H1 (cell line): ENCODE data around the gene GRM4. TPM values are rescaled to one million over a fixed set of nuclear protein-coding genes. Genes with fewer than 3 reads are reported as not detected.

Source experiments
- CHD7 ChIP-seq: fragments of 300-600 bp; sonication (generic); IDR thresholded peaks from 2 replicates; pipeline ENCODE4 v1.7.1; 2012; ENCODE audit warnings: low read length, moderate library complexity, mild to moderate bottlenecking, inconsistent platforms; ENCODE audit not compliant: insufficient replicate concordance
- HDAC6 ChIP-seq: IDR thresholded peaks from one replicate; pipeline ENCODE4 v1.7.1; 2012; ENCODE audit warnings: low read depth, mild to moderate bottlenecking, inconsistent platforms, low read length, moderate library complexity
- KDM1A ChIP-seq: fragments of 200-600, 300-600 bp; sonication (generic); IDR thresholded peaks from 2 replicates; pipeline ENCODE4 v1.7.1; 2016; ENCODE audit warnings: mild to moderate bottlenecking, low read length, borderline replicate concordance
- NRF1 ChIP-seq: IDR thresholded peaks from 2 replicates; pipeline ENCODE4 v1.6.1; 2011; ENCODE audit warnings: mild to moderate bottlenecking, low read depth, low read length, improper control_type of control experiment
- RNF2 ChIP-seq: fragments of 200-900, 300-1000 bp; sonication (generic); IDR thresholded peaks from 2 replicates; pipeline ENCODE4 v1.7.1; 2016; ENCODE audit warnings: borderline replicate concordance, low read depth, mild to moderate bottlenecking, antibody characterized with exemption, low read length; ENCODE audit not compliant: poor library complexity, severe bottlenecking; ENCODE audit errors: missing control alignments
- SIRT6 ChIP-seq: IDR thresholded peaks from one replicate; pipeline ENCODE4 v1.7.1; 2012; ENCODE audit warnings: low read length, inconsistent platforms
- SP1 ChIP-seq: IDR thresholded peaks from 2 replicates; pipeline ENCODE4 v1.6.1; 2011; ENCODE audit warnings: low read depth, low read length
- TBP ChIP-seq: IDR thresholded peaks from 2 replicates; pipeline ENCODE4 v1.6.1; 2011; ENCODE audit warnings: low read depth, low read length, improper control_type of control experiment
- polyA plus RNA-seq, 7 experiments: library from polyadenylated mRNA; depleted of rRNA in 3 of 7; stranded (reverse) in 5 of 7; unstranded in 2 of 7; fragments of >200 nt in 5 of 7; fragments of 200-250 nt in 2 of 7; gene quantifications; 1 replicate in 5 of 7; 2 replicates in 1 of 7; 4 replicates in 1 of 7; pipeline versions ENCODE4 v1.2.1 to v1.2.3, GENCODE V29; 2011 to 2013; ENCODE audit warnings: missing spikeins in 2 of 7, mixed read lengths in 2 of 7
- total RNA-seq: library from RNA; stranded (reverse); fragmentation: NEBNext Ultra II Directional; extraction: Animal tissue kit (Norgen Biotek cat#: 25700); gene quantifications from 2 replicates; pipeline ENCODE4 v1.2.1, GENCODE V29; 2021
- TF ChIP-seq, protein P1 (sequence below): IDR thresholded peaks from 2 replicates; pipeline ENCODE4 v1.6.1; 2011; ENCODE audit warnings: low read depth, mild to moderate bottlenecking, low read length; ENCODE audit not compliant: insufficient read depth
- TF ChIP-seq, protein P2 (sequence below): IDR thresholded peaks from 2 replicates; pipeline ENCODE4 v1.6.1; 2011; ENCODE audit warnings: low read length, improper control_type of control experiment

GRM4 gene
- total and polyA plus RNA-seq, 2 of the 8 experiments (the other 6 are each of a cell fraction or from before 2014, with no cell fraction given): 19.6 to 21.5 TPM

DNA sequence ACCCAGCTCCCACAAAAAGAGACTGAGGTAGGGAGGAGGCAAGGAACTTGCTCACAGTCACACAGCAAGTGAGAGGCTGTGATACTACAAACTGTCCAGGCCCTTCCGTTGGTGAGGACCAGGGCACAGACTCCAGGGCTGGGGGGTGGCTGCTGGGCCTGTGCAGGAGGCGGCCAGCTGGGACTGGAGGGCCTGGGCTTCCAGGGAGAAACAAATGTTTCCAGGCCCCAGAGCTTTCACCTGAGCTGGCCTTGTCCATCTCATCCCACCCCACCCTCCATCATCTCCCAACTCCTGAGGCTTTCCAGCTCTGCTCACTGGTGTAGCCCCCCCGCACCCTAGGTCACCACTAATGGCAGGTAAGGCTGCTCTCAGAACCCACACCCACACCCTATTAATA lies 86.0 kb downstream of the GRM4 start (continued):
- TF ChIP-seq CHD7: no peak
- TF ChIP-seq RNF2: no peak
- no peak for TF ChIP-seq TBP
- TF ChIP-seq NRF1: no peak
- TF ChIP-seq, protein P1, sequence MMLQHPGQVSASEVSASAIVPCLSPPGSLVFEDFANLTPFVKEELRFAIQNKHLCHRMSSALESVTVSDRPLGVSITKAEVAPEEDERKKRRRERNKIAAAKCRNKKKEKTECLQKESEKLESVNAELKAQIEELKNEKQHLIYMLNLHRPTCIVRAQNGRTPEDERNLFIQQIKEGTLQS: no peak
- TF ChIP-seq SIRT6: no peak
- no peak for TF ChIP-seq SP1
- TF ChIP-seq, protein P2, sequence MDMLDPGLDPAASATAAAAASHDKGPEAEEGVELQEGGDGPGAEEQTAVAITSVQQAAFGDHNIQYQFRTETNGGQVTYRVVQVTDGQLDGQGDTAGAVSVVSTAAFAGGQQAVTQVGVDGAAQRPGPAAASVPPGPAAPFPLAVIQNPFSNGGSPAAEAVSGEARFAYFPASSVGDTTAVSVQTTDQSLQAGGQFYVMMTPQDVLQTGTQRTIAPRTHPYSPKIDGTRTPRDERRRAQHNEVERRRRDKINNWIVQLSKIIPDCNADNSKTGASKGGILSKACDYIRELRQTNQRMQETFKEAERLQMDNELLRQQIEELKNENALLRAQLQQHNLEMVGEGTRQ: no peak
- TF ChIP-seq HDAC6: no peak
- TF ChIP-seq KDM1A: no peak
